Fibroblast of lung (primary cell): Measurements from ENCODE around the gene PKD1L1.

Experiments used
- CTCF ChIP-seq, 2 donors: IDR thresholded peaks in 1 of 2; conservative IDR thresholded peaks in 1 of 2; 1 replicate in 1 of 2; 2 replicates in 1 of 2; pipeline ENCODE4 v1.5.1; 2011 to 2012; ENCODE audit warnings: low read length in 2 of 2, control low read depth in 1 of 2, inconsistent platforms in 1 of 2, low read depth in 1 of 2, mild to moderate bottlenecking in 1 of 2
- EZH2 ChIP-seq: IDR thresholded peaks from 2 replicates; pipeline ENCODE4 v1.5.1; 2012; ENCODE audit warnings: low read length, control low read depth, mild to moderate bottlenecking; ENCODE audit errors: missing control alignments

GRCh38 chr7:47771990-47772360 is 176.3 kb downstream of the PKD1L1 start:
- TF ChIP-seq CTCF (conservative IDR thresholded peaks at IDR 0.05 in 1 of 2, IDR thresholded peaks at IDR 0.05 in 1 of 2; ENCODE audit: low read depth in 1 of 2, low read length in 2 of 2) (no peak), EZH2 (no peak)
